Endothelial cell (in vitro differentiated cells): ENCODE data around the gene AFG3L2. TPM values are rescaled to one million over a fixed set of nuclear protein-coding genes. Genes with fewer than 3 reads are reported as not detected.

Experiments
- DNase-seq: peaks from one replicate; pipeline ENCODE4 v3.0.0; 2021; ENCODE audit warnings: low spot score
- H3K27ac Mint-ChIP-seq: one replicate; pipeline ENCODE4 v1.8.0; 2021; ENCODE audit warnings: mixed read lengths, inconsistent platforms; ENCODE audit not compliant: unreplicated experiment
- H3K27me3 Mint-ChIP-seq: one replicate; pipeline ENCODE4 v1.8.0; 2021; ENCODE audit warnings: mild to moderate bottlenecking, moderate library complexity, mixed read lengths, inconsistent platforms; ENCODE audit not compliant: unreplicated experiment
- H3K36me3 Mint-ChIP-seq: one replicate; pipeline ENCODE4 v1.8.0; 2021; ENCODE audit warnings: mild to moderate bottlenecking, low read depth, mixed read lengths, inconsistent platforms; ENCODE audit not compliant: unreplicated experiment
- H3K4me1 Mint-ChIP-seq: one replicate; pipeline ENCODE4 v1.8.0; 2021; ENCODE audit warnings: mild to moderate bottlenecking, mixed read lengths, inconsistent platforms; ENCODE audit not compliant: unreplicated experiment
- H3K4me3 Mint-ChIP-seq: one replicate; pipeline ENCODE4 v1.8.0; 2021; ENCODE audit warnings: mild to moderate bottlenecking, mixed read lengths, inconsistent platforms; ENCODE audit not compliant: unreplicated experiment
- H3K9me3 Mint-ChIP-seq: one replicate; pipeline ENCODE4 v1.8.0; 2021; ENCODE audit warnings: mixed read lengths, inconsistent platforms; ENCODE audit not compliant: unreplicated experiment
- CTCF ChIP-seq: fragments of 200-600 bp; sonication (generic); IDR thresholded peaks from one replicate; pipeline ENCODE4 v1.5.0; 2021; ENCODE audit warnings: antibody characterized with exemption; ENCODE audit not compliant: unreplicated experiment
- total RNA-seq: library from RNA; stranded (reverse); fragmentation: NEBNext Ultra II Directional; extraction: Animal tissue kit (Norgen Biotek cat#: 25700); gene quantifications from one replicate; pipeline ENCODE4 v1.2.1, GENCODE V29; 2021; ENCODE audit not compliant: unreplicated experiment

Gene AFG3L2
- total RNA-seq, 1 donor from 2014 or later = 47.7 TPM

GRCh38 chr18:12330766-12331165, 46.3 kb downstream of the AFG3L2 start:
- Mint-ChIP-seq H3K4me3 (no peak overlapping the region), H3K9me3 (no peaks in the 10 kb centered on the region), H3K27ac (no peak overlapping the region), H3K36me3 (peaks cover 36% of the 10 kb centered on the region), H3K4me1 (peaks cover 18% of the 10 kb centered on the region), H3K27me3 (peaks cover 7% of the 10 kb centered on the region)
- TF ChIP-seq CTCF = no peak
- no peak for DNase-seq

- peaks cover 9% of the 10 kb centered on the region for H3K27me3 Mint-ChIP-seq
- peaks cover 27% of the 10 kb centered on the region for H3K36me3 Mint-ChIP-seq
- no peak overlapping the region for H3K4me3 Mint-ChIP-seq
- no peak overlapping the region for H3K27ac Mint-ChIP-seq
- H3K9me3 Mint-ChIP-seq = no peaks in the 10 kb centered on the region
- no peak for TF ChIP-seq CTCF
- DNase-seq = no peak
- H3K4me1 Mint-ChIP-seq = peaks cover 10% of the 10 kb centered on the region
Observed at GRCh38 chr18:12329125-12329698, 47.8 kb downstream of the AFG3L2 start.

GRCh38 chr18:12328179-12328823, 48.7 kb downstream of the AFG3L2 start:
- peaks cover 10% of the 10 kb centered on the region for H3K4me1 Mint-ChIP-seq
- H3K27ac Mint-ChIP-seq = peak overlapping the region; percentile 36
- H3K4me3 Mint-ChIP-seq = no peak overlapping the region
- H3K36me3 Mint-ChIP-seq = peaks cover 25% of the 10 kb centered on the region
- DNase-seq = no peak
- TF ChIP-seq CTCF = peak; percentile 45
- peaks cover 9% of the 10 kb centered on the region for H3K27me3 Mint-ChIP-seq
- H3K9me3 Mint-ChIP-seq = no peaks in the 10 kb centered on the region

- peaks cover 7% of the 10 kb centered on the region for H3K27me3 Mint-ChIP-seq
- DNase-seq = peak; percentile 93
- peaks cover 29% of the 10 kb centered on the region for H3K36me3 Mint-ChIP-seq
- H3K4me1 Mint-ChIP-seq = peaks cover 10% of the 10 kb centered on the region
- peak overlapping the region; percentile 74 for H3K27ac Mint-ChIP-seq
- peak; percentile 90 for TF ChIP-seq CTCF
- H3K4me3 Mint-ChIP-seq = peak overlapping the region; percentile 37
- no peaks in the 10 kb centered on the region for H3K9me3 Mint-ChIP-seq
Observed at GRCh38 chr18:12327510-12328178, 49.4 kb downstream of the AFG3L2 start.
